Psoas muscle (tissue), 8 donors: Measurements from ENCODE around the gene KIAA1217. TPM values are rescaled to one million over a fixed set of nuclear protein-coding genes. Genes with fewer than 3 reads are reported as not detected.

Experiments used
- ATAC-seq, 4 donors: fragments of 200-7000 bp; cut with Tn5 transposase; one replicate each; pipeline ENCODE4 v1.9.1; 2020; ENCODE audit warnings: moderate library complexity in 3 of 4, mild to moderate bottlenecking in 2 of 4
- DNase-seq, 2 donors: peaks; one replicate each; pipeline ENCODE4 v3.0.0-alpha.2; 2020
- H3K27ac ChIP-seq: fragments of 200-600 bp; one replicate; pipeline ENCODE4 v1.8.0; 2022
- H3K27me3 ChIP-seq, 3 donors: fragments of 200-600 bp in 1 of 3; one replicate each; pipeline versions ENCODE4 v1.6.1 to v1.8.0; 2013 to 2022; ENCODE audit warnings: low read length in 2 of 3, mild to moderate bottlenecking in 2 of 3, moderate library complexity in 1 of 3; ENCODE audit not compliant: insufficient read depth in 3 of 3
- H3K36me3 ChIP-seq, 2 donors: fragments of 200-600 bp in 1 of 2; one replicate each; pipeline versions ENCODE4 v1.6.1 to v1.8.0; 2013 to 2022; ENCODE audit warnings: low read depth in 1 of 2, mild to moderate bottlenecking in 1 of 2, moderate library complexity in 1 of 2; ENCODE audit not compliant: insufficient read depth in 1 of 2
- H3K4me1 ChIP-seq: fragments of 200-600 bp; one replicate; pipeline ENCODE4 v1.8.0; 2022
- H3K4me3 ChIP-seq: fragments of 200-600 bp; one replicate; pipeline ENCODE4 v1.8.0; 2022; ENCODE audit warnings: mild to moderate bottlenecking
- H3K9me3 ChIP-seq: fragments of 200-600 bp; one replicate; pipeline ENCODE4 v1.8.0; 2022
- WGBS, 3 donors: extraction: QIAGEN DNeasy Blood & Tissue Kit; methylation state at CpG; one replicate each; pipeline versions ENCODE4 v1.1.6 to v1.1.7; 2013; 5-methylcytosine and 5-hydroxymethylcytosine counted together
- intact Hi-C, 2 donors: fragments of 100-400 bp; cut with DNase I; formaldehyde crosslinking; loops; one replicate each; pipeline versions ENCODE4 v1.11.0 to v1.14.2; 2022
- polyA plus RNA-seq, 3 donors: library from polyadenylated mRNA; stranded (reverse); fragments of 200-250 nt; gene quantifications; one replicate each; pipeline ENCODE4 v1.2.3, GENCODE V29; 2013
- total RNA-seq, 4 donors: library from RNA; stranded (reverse); fragmentation: NEBNext Ultra II Directional in 2 of 4; extraction: Animal tissue kit (Norgen Biotek cat#: 25700) in 2 of 4; gene quantifications; one replicate each; pipeline versions ENCODE4 v1.2.1 to v1.2.4, GENCODE V29; 2021 to 2023
- TF ChIP-seq, protein P1 (sequence below): fragments of 200-600 bp; IDR thresholded peaks from one replicate; pipeline ENCODE4 v1.8.0; 2022; ENCODE audit warnings: antibody characterized with exemption
- donor health status: healthy with polysubstance abuse.
- donor health status: DM: no; HTN: no; CAD: no; lungs with moderate emphysema.
- donor health status: Bipolar disorder and iron deficiency.
- donor health status: healthy.
- donor health status: DM: yes; HTN: yes; CAD: no.
- donor health status: DM: no; HTN: no; CAD: no.
- donor health status: DM: no; HTN: no; CAD: no.
- donor health status: DM: yes; HTN: yes; CAD: no.

KIAA1217 gene
- total and polyA plus RNA-seq, 7 donors, result 8.9 to 169 (median 65.9) TPM

- TF ChIP-seq, protein P1, sequence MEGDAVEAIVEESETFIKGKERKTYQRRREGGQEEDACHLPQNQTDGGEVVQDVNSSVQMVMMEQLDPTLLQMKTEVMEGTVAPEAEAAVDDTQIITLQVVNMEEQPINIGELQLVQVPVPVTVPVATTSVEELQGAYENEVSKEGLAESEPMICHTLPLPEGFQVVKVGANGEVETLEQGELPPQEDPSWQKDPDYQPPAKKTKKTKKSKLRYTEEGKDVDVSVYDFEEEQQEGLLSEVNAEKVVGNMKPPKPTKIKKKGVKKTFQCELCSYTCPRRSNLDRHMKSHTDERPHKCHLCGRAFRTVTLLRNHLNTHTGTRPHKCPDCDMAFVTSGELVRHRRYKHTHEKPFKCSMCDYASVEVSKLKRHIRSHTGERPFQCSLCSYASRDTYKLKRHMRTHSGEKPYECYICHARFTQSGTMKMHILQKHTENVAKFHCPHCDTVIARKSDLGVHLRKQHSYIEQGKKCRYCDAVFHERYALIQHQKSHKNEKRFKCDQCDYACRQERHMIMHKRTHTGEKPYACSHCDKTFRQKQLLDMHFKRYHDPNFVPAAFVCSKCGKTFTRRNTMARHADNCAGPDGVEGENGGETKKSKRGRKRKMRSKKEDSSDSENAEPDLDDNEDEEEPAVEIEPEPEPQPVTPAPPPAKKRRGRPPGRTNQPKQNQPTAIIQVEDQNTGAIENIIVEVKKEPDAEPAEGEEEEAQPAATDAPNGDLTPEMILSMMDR, result no peak
- Histone ChIP-seq H3K27ac (peak overlapping the region; percentile 91), H3K27me3 (no peaks in the 10 kb centered on the region), H3K9me3 (no peaks in the 10 kb centered on the region), H3K4me3 (peak overlapping the region; percentile 67), H3K4me1 (peaks cover 70% of the 10 kb centered on the region), H3K36me3 (no peaks in the 10 kb centered on the region)
- ATAC-seq, result peak; percentile 53 to 77 (median 69)
- 65 to 66% (median 65%) methylated on average over 4 of the region's 4 CpGs for WGBS, 3 donors
- intact Hi-C loops, result loop anchor here (5.0 kb wide), 2 partner anchors 34 to 69 kb away; no protein-coding TSS in a partner anchor
- no peak for DNase-seq
Observed at GRCh38 chr10:24451325-24451820, 242.4 kb downstream of the KIAA1217 start.

DNA sequence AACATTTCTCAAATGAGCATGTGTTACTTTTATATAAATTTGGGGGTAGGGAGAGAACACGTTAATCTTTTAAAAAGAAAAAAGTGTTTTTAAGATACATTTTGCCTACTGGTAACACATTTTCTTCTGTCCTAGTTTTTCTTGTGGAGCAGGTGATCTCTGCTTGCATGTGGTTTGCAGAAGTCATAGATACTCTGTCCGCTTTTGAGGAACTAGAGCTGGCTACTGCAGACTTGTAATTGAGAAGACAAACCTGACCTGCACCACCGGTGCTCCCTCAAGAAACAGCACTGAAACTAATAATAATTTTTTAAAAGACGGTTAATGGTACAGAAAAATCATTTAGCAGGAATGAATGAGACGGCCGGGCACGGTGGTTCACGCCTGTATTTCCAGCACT is 243.1 kb downstream of the KIAA1217 start:
- peak overlapping the region; percentile 67 for H3K4me3 ChIP-seq
- intact Hi-C loops, result loop anchor here (5.0 kb wide), 2 partner anchors 35 to 70 kb away; no protein-coding TSS in a partner anchor
- peaks cover 74% of the 10 kb centered on the region for H3K4me1 ChIP-seq
- ATAC-seq (peak in 2 of 4 donors; percentile 35 to 62), DNase-seq (no peak)
- TF ChIP-seq, protein P1, result no peak
- H3K27me3 ChIP-seq, result no peaks in the 10 kb centered on the region
- H3K36me3 ChIP-seq, result no peaks in the 10 kb centered on the region
- H3K27ac ChIP-seq, result peak overlapping the region; percentile 91
- WGBS, 3 donors, result 65 to 88% (median 67%) methylated on average over 8 of the region's 8 CpGs
- no peaks in the 10 kb centered on the region for H3K9me3 ChIP-seq

GRCh38 chr10:24453404-24453830 is 244.5 kb downstream of the KIAA1217 start:
- Histone ChIP-seq H3K4me3 (no peak overlapping the region), H3K27ac (peak overlapping the region; percentile 91), H3K27me3 (no peaks in the 10 kb centered on the region), H3K4me1 (peaks cover 79% of the 10 kb centered on the region), H3K36me3 (no peaks in the 10 kb centered on the region), H3K9me3 (no peaks in the 10 kb centered on the region)
- TF ChIP-seq, protein P1, result no peak
- ATAC-seq, result no peak
- DNase-seq, result no peak
- intact Hi-C loops, result loop anchor here (5.0 kb wide), 2 partner anchors 36 to 71 kb away; no protein-coding TSS in a partner anchor

- Histone ChIP-seq H3K4me3 (no peak overlapping the region), H3K27ac (no peak overlapping the region), H3K27me3 (no peaks in the 10 kb centered on the region), H3K36me3 (no peaks in the 10 kb centered on the region), H3K4me1 (peaks cover 74% of the 10 kb centered on the region), H3K9me3 (no peaks in the 10 kb centered on the region)
- ATAC-seq (no peak), DNase-seq (no peak)
- whole genome bisulfite sequencing, 3 donors, result 82 to 84% (median 82%) methylated on average over 4 of the region's 4 CpGs
- intact Hi-C loops, result loop anchor here (5.0 kb wide), 2 partner anchors 37 to 72 kb away; no protein-coding TSS in a partner anchor
- TF ChIP-seq, protein P1, result no peak
Observed at GRCh38 chr10:24453973-24454372, 245.0 kb downstream of the KIAA1217 start.

DNA sequence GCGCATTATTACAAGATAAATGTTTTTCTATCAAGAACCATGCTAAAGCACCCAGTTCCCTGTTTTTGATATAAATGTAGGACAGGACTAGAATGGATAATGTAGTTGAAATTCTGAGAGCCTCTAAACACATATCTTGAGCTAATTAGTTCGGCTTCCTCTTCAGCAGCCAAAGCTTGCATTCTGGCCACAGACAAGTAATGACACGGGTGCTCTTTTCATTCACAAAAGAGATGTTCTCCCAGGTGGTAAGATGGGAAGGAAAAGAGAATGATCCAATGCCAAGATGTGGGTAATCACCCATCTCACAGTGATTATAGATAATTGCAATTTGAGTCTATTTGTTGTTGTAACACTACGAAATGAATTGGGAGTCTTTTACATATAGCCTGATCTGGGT is 246.5 kb downstream of the KIAA1217 start:
- peak overlapping the region; percentile 65 for H3K27ac ChIP-seq

More for the DNA sequence above, 246.5 kb downstream of the KIAA1217 start:
- 74 to 82% (median 76%) methylated on average over 4 of the region's 4 CpGs for WGBS, 3 donors
- Histone ChIP-seq H3K9me3 (no peaks in the 10 kb centered on the region), H3K36me3 (no peaks in the 10 kb centered on the region), H3K4me1 (peaks cover 74% of the 10 kb centered on the region), H3K27me3 (no peaks in the 10 kb centered on the region), H3K4me3 (no peak overlapping the region)
- DNase-seq (no peak), ATAC-seq (no peak)
- intact Hi-C loops, result no loop called here
- TF ChIP-seq, protein P1, result no peak
